Panc1 (cell line): ENCODE data around the gene SOX5. TPM values are rescaled to one million over a fixed set of nuclear protein-coding genes. Genes with fewer than 3 reads are reported as not detected.

Source experiments
- ATAC-seq: fragments of 200-7000 bp; cut with Tn5 transposase; 2 replicates; pipeline ENCODE4 v1.9.1; 2020; ENCODE audit warnings: mild to moderate bottlenecking, moderate library complexity
- BruUV-seq: library from RNA; stranded (reverse); fragments of 400-500 nt; replicated peaks from 2 replicates; lab custom pipeline; 2021; lab: Mats Ljungman, UMichigan
- CTCF ChIA-PET: fragments of 300-600 bp; sonication (Branson Sonifier 250); formaldehyde crosslinking; loops from one replicate; lab custom pipeline; 2022; ENCODE audit warnings: antibody characterized with exemption; lab: Charles Lee
- POLR2A ChIA-PET: fragments of 300-600 bp; sonication (Branson Sonifier 250); formaldehyde crosslinking; loops from one replicate; lab custom pipeline; 2022; ENCODE audit warnings: antibody characterized with exemption; lab: Charles Lee
- DNase-seq: peaks from one replicate; pipeline ENCODE4 v3.0.0-alpha.2; 2010; ENCODE audit warnings: low read depth, low spot score
- H3K27ac ChIP-seq: 2 replicates; pipeline ENCODE4 v1.5.1; 2011; ENCODE audit warnings: mild to moderate bottlenecking, low read length, inconsistent platforms
- H3K27me3 ChIP-seq: fragments of 200-500 bp; sonication (Bioruptor generic); 2 replicates; pipeline ENCODE4 v1.6.0; 2014; ENCODE audit warnings: low read length, inconsistent platforms; ENCODE audit not compliant: control insufficient read depth, insufficient read depth
- H3K36me3 ChIP-seq: fragments of 200-500 bp; sonication (Bioruptor generic); 2 replicates; pipeline ENCODE4 v1.5.1; 2014; ENCODE audit warnings: inconsistent platforms, mild to moderate bottlenecking, low read length, moderate library complexity; ENCODE audit not compliant: control insufficient read depth, insufficient read depth
- H3K4me1 ChIP-seq: 2 replicates; pipeline ENCODE4 v1.5.1; 2011; ENCODE audit warnings: inconsistent platforms, mild to moderate bottlenecking, low read length, moderate library complexity; ENCODE audit not compliant: control insufficient read depth, insufficient read depth
- H3K4me3 ChIP-seq, 2 experiments: 2 replicates each; pipeline ENCODE4 v1.5.1; 2011 to 2012; ENCODE audit warnings: low read depth in 2 of 2, low read length in 2 of 2, mild to moderate bottlenecking in 2 of 2, inconsistent platforms in 1 of 2, moderate library complexity in 1 of 2
- H3K9me3 ChIP-seq: fragments of 200-500 bp; sonication (Bioruptor generic); 2 replicates; pipeline ENCODE4 v1.5.1; 2014; ENCODE audit warnings: low read depth, mild to moderate bottlenecking, inconsistent platforms, low read length, moderate library complexity; ENCODE audit not compliant: control insufficient read depth, insufficient read depth
- CTCF ChIP-seq: fragments of 450-650 bp; IDR thresholded peaks from 2 replicates; pipeline ENCODE4 v1.5.1; 2017; ENCODE audit warnings: mild to moderate bottlenecking
- POLR2AphosphoS5 ChIP-seq: IDR thresholded peaks from 2 replicates; pipeline ENCODE4 v1.6.1; 2012; ENCODE audit warnings: mild to moderate bottlenecking, low read depth, low read length, moderate library complexity
- REST ChIP-seq, 2 experiments: IDR thresholded peaks; 2 replicates each; pipeline ENCODE4 v1.6.1; 2011 to 2012; ENCODE audit warnings: low read depth in 2 of 2, control low read depth in 1 of 2, low read length in 1 of 2, mild to moderate bottlenecking in 1 of 2, moderate library complexity in 1 of 2; ENCODE audit not compliant: insufficient read depth in 1 of 2
- SIN3A ChIP-seq: IDR thresholded peaks from 2 replicates; pipeline ENCODE4 v1.6.1; 2012; ENCODE audit warnings: low read depth, mild to moderate bottlenecking, low read length, moderate library complexity, borderline replicate concordance; ENCODE audit not compliant: insufficient read depth
- TCF7L2 ChIP-seq: IDR thresholded peaks from 2 replicates; pipeline ENCODE4 v1.6.1; 2011; ENCODE audit warnings: mild to moderate bottlenecking, low read depth, low read length, inconsistent platforms
- in situ Hi-C: cut with HindIII; loops from 2 replicates; pipeline ENCODE4 v1.10.0; 2016; ENCODE audit warnings: low sequenced_read_pairs, low pct_unique_long_range_greater_than_20kb
- intact Hi-C: fragments of 100-400 bp; cut with micrococcal nuclease; formaldehyde crosslinking; loops from one replicate; pipeline ENCODE4 v1.10.0; 2022; ENCODE audit not compliant: unreplicated experiment
- total RNA-seq: library from RNA; stranded (reverse); gene quantifications from one replicate; pipeline ENCODE4 v1.2.1, GENCODE V29; 2021; ENCODE audit not compliant: unreplicated experiment

Gene SOX5
- total RNA-seq, 1 experiment from 2014 or later = 0.23 TPM

GRCh38 chr12:23980826-23981225, 31.4 kb upstream of the SOX5 start:
- in situ Hi-C loops = no loop called here
- BruUV-seq = no TSS peak
- ATAC-seq = no peak

GRCh38 chr12:23964812-23965211, 15.3 kb upstream of the SOX5 start:
- CTCF ChIA-PET = no interaction called here
- POLR2A ChIA-PET = no interaction called here
- intact Hi-C loops (no loop called here), in situ Hi-C loops (no loop called here)
- Histone ChIP-seq H3K4me1 (no peaks in the 10 kb centered on the region), H3K27me3 (no peaks in the 10 kb centered on the region), H3K4me3 (no peak overlapping the region), H3K27ac (no peak overlapping the region), H3K36me3 (no peaks in the 10 kb centered on the region), H3K9me3 (no peaks in the 10 kb centered on the region)
- ATAC-seq (no peak), DNase-seq (no peak)
- no TSS peak for BruUV-seq
- no peak for TF ChIP-seq TCF7L2
- TF ChIP-seq SIN3A = no peak
- TF ChIP-seq CTCF = no peak
- no peak for TF ChIP-seq POLR2AphosphoS5
- TF ChIP-seq REST (IDR thresholded peaks at IDR 0.05; ENCODE audit: insufficient read depth in 1 of 2, low read depth in 2 of 2, low read length in 1 of 2) = no peak

More at GRCh38 chr12:23980826-23981225, 31.4 kb upstream of the SOX5 start:
- Histone ChIP-seq H3K4me1 (no peaks in the 10 kb centered on the region), H3K27me3 (no peaks in the 10 kb centered on the region), H3K27ac (no peak overlapping the region), H3K4me3 (no peak overlapping the region), H3K36me3 (no peaks in the 10 kb centered on the region), H3K9me3 (no peaks in the 10 kb centered on the region)
- TF ChIP-seq REST (IDR thresholded peaks at IDR 0.05; ENCODE audit: insufficient read depth in 1 of 2, low read depth in 2 of 2, low read length in 1 of 2) (no peak), CTCF (no peak), TCF7L2 (no peak)
- intact Hi-C loops = no loop called here
- POLR2A ChIA-PET = no interaction called here
- no peak for DNase-seq
- CTCF ChIA-PET = no interaction called here
